MCF 10A (cell line): ENCODE results near the gene GRID1. TPM values are rescaled to one million over a fixed set of nuclear protein-coding genes. Genes with fewer than 3 reads are reported as not detected.

Experiments used
- BruUV-seq: library from RNA; stranded (reverse); fragments of 400-500 nt; replicated peaks from 2 replicates; lab custom pipeline; 2021; lab: Mats Ljungman, UMichigan
- CTCF ChIA-PET: fragments of 300-600 bp; sonication (Branson Sonifier 250); formaldehyde crosslinking; extraction: SDS; loops from one replicate; lab custom pipeline; 2021; ENCODE audit warnings: antibody characterized with exemption, inconsistent platforms; lab: Yijun Ruan, JAX
- POLR2A ChIA-PET: fragments of 300-600, 350-650 bp; sonication (Branson Sonifier 250); formaldehyde crosslinking; extraction: SDS; loops from one replicate; lab custom pipeline; 2020; ENCODE audit warnings: antibody characterized with exemption, inconsistent platforms; lab: Yijun Ruan, JAX
- DNase-seq: peaks from one replicate; pipeline ENCODE4 v3.0.0-alpha.2; 2018; ENCODE audit not compliant: unreplicated experiment
- H3K27ac Mint-ChIP-seq: one replicate; pipeline ENCODE4 v1.8.0; 2022; ENCODE audit warnings: mild to moderate bottlenecking, low read depth, mixed read lengths; ENCODE audit not compliant: unreplicated experiment
- H3K27me3 Mint-ChIP-seq: one replicate; pipeline ENCODE4 v1.8.0; 2022; ENCODE audit warnings: mixed read lengths; ENCODE audit not compliant: insufficient read depth, unreplicated experiment
- H3K36me3 Mint-ChIP-seq: one replicate; pipeline ENCODE4 v1.8.0; 2022; ENCODE audit warnings: mild to moderate bottlenecking, moderate library complexity, mixed read lengths; ENCODE audit not compliant: insufficient read depth, unreplicated experiment
- H3K4me1 Mint-ChIP-seq: one replicate; pipeline ENCODE4 v1.8.0; 2022; ENCODE audit warnings: mixed read lengths; ENCODE audit not compliant: insufficient read depth, unreplicated experiment
- H3K4me3 Mint-ChIP-seq: one replicate; pipeline ENCODE4 v1.8.0; 2022; ENCODE audit warnings: mild to moderate bottlenecking, moderate library complexity, mixed read lengths; ENCODE audit not compliant: unreplicated experiment
- H3K9me3 Mint-ChIP-seq: one replicate; pipeline ENCODE4 v1.8.0; 2022; ENCODE audit warnings: mixed read lengths; ENCODE audit not compliant: unreplicated experiment
- intact Hi-C: fragments of 100-400 bp; cut with micrococcal nuclease; formaldehyde crosslinking; loops from 2 replicates; pipeline ENCODE4 v1.14.1; 2022
- total RNA-seq: library from RNA; stranded (reverse); gene quantifications from 2 replicates; pipeline ENCODE4 v1.2.3, GENCODE V29; 2022
- TF ChIP-seq, protein P1 (sequence below): fragments of 200-600 bp; IDR thresholded peaks from one replicate; pipeline ENCODE4 v1.8.0; 2022; ENCODE audit warnings: antibody characterized with exemption, mild to moderate bottlenecking; ENCODE audit not compliant: unreplicated experiment

Gene GRID1
- total RNA-seq, 1 experiment from 2014 or later = not detected

DNA sequence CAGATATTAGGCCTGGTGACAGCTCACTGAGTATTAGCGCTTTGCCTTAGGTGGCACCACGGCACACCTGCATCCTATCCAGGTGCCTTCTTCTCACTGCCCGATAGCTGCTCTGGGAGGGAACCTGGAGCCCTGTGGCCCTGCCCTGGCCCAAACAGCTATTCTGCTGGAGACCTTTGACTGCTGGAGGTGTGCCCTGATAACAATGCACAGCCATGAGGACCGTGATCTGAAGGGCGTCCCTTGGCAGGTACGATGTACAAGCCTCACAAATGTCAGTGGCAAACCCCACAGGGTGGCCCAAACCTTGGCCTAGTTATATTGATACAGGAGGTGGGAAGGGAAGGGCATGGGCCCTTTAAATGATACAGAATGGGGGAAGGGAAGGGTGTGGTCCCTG lies 259.5 kb downstream of the GRID1 start:
- Mint-ChIP-seq H3K4me1 (no peaks in the 10 kb centered on the region), H3K27me3 (no peaks in the 10 kb centered on the region), H3K9me3 (peaks cover 18% of the 10 kb centered on the region), H3K36me3 (no peaks in the 10 kb centered on the region), H3K4me3 (no peak overlapping the region), H3K27ac (no peak overlapping the region)
- ChIA-PET CTCF (no interaction called here), POLR2A (no interaction called here)
- TF ChIP-seq, protein P1, sequence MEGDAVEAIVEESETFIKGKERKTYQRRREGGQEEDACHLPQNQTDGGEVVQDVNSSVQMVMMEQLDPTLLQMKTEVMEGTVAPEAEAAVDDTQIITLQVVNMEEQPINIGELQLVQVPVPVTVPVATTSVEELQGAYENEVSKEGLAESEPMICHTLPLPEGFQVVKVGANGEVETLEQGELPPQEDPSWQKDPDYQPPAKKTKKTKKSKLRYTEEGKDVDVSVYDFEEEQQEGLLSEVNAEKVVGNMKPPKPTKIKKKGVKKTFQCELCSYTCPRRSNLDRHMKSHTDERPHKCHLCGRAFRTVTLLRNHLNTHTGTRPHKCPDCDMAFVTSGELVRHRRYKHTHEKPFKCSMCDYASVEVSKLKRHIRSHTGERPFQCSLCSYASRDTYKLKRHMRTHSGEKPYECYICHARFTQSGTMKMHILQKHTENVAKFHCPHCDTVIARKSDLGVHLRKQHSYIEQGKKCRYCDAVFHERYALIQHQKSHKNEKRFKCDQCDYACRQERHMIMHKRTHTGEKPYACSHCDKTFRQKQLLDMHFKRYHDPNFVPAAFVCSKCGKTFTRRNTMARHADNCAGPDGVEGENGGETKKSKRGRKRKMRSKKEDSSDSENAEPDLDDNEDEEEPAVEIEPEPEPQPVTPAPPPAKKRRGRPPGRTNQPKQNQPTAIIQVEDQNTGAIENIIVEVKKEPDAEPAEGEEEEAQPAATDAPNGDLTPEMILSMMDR = no peak
- no peak for DNase-seq
- no TSS peak for BruUV-seq
- intact Hi-C loops = no loop called here

DNA sequence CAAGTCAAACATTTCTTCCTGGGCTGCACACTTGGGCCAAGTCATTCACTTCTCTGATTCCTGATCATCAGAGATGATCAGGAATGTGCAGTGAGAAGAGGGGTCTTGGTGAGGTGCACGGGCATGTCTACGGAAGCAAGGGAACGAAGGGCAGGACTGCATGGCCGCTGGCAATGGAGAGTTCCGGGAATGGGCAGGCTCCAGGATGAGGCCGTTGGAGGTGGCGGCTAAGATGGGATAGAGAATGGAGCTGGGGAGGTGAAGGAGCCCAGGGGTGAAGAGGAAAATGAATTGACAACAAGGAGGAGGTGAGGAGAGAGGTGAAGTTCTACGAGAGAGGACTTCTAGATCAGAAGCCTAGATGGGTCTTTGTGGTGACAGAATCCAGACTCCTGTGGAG lies 260.0 kb downstream of the GRID1 start:
- no peaks in the 10 kb centered on the region for H3K27me3 Mint-ChIP-seq
- CTCF ChIA-PET = no interaction called here
- no peak overlapping the region for H3K27ac Mint-ChIP-seq
- TF ChIP-seq, protein P1 = no peak
- POLR2A ChIA-PET = no interaction called here
- H3K36me3 Mint-ChIP-seq = no peaks in the 10 kb centered on the region
- H3K4me1 Mint-ChIP-seq = no peaks in the 10 kb centered on the region
- BruUV-seq = no TSS peak
- peaks cover 23% of the 10 kb centered on the region for H3K9me3 Mint-ChIP-seq
- no peak for DNase-seq
- intact Hi-C loops = no loop called here
- H3K4me3 Mint-ChIP-seq = no peak overlapping the region

DNA sequence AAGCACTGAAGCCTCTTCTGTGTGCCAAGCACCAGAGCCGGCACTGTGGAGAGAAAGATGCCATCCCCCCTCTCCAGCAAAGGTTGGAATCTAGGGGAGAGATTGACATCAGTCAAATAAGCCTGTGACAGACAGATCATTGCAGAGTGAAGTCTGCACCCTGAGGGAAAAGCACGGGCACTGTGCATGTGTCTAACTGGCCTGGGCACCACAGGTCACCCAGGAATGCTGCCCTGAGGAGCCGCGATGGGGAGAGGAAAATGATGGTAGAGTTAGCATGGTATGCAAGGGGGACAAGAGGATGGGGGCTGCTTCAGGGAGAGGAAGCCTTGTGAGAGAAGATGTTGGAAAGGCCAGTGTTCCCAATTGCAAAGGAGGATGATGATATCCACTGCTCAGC lies 261.0 kb downstream of the GRID1 start:
- H3K4me3 Mint-ChIP-seq = no peak overlapping the region
- no peaks in the 10 kb centered on the region for H3K27me3 Mint-ChIP-seq
- no peaks in the 10 kb centered on the region for H3K4me1 Mint-ChIP-seq
- no peak overlapping the region for H3K27ac Mint-ChIP-seq
- POLR2A ChIA-PET = no interaction called here
- DNase-seq = no peak
- no TSS peak for BruUV-seq
- TF ChIP-seq, protein P1 = no peak
- CTCF ChIA-PET = interaction anchor here (0.6 kb wide), 1 partner anchor 18 kb away, joined by 3 read pairs; no protein-coding TSS in a partner anchor
- H3K9me3 Mint-ChIP-seq = peaks cover 23% of the 10 kb centered on the region
- no peaks in the 10 kb centered on the region for H3K36me3 Mint-ChIP-seq
- intact Hi-C loops = no loop called here

DNA sequence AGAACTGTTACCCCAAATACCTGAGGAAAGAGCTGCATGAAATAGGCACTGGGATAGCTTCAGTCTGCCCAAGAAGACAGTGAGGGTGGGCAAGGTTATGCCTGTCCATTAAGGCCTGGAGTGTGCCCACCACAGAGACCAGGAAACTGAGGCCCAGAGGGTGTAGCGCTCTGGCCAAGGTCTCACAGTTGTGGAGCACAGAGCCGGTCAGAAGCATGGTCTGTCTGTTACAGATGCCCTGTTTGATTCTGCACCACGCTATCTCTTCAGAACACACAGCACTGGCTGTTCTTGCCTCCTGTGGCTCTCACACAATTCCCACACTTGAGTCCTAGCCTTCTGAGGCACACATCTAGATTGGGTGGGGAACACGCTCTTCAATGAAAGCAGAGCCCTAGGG lies 261.4 kb downstream of the GRID1 start:
- ChIA-PET POLR2A (no interaction called here), CTCF (interaction anchor here (1.0 kb wide), 1 partner anchor 230 kb away, joined by 3 read pairs; no protein-coding TSS in a partner anchor)
- no peak for DNase-seq
- no peak overlapping the region for H3K4me3 Mint-ChIP-seq
- BruUV-seq = no TSS peak
- intact Hi-C loops = no loop called here
- no peaks in the 10 kb centered on the region for H3K4me1 Mint-ChIP-seq
- H3K27me3 Mint-ChIP-seq = no peaks in the 10 kb centered on the region
- H3K36me3 Mint-ChIP-seq = no peaks in the 10 kb centered on the region
- H3K9me3 Mint-ChIP-seq = peaks cover 23% of the 10 kb centered on the region
- TF ChIP-seq, protein P1 = no peak
- no peak overlapping the region for H3K27ac Mint-ChIP-seq
